ENCODE data around the gene IGFN1. TPM values are rescaled to one million over a fixed set of nuclear protein-coding genes. Genes with fewer than 3 reads are reported as not detected.

The IGFN1 gene
- total RNA-seq, 4 donors from 2014 or later, result not detected

DNA sequence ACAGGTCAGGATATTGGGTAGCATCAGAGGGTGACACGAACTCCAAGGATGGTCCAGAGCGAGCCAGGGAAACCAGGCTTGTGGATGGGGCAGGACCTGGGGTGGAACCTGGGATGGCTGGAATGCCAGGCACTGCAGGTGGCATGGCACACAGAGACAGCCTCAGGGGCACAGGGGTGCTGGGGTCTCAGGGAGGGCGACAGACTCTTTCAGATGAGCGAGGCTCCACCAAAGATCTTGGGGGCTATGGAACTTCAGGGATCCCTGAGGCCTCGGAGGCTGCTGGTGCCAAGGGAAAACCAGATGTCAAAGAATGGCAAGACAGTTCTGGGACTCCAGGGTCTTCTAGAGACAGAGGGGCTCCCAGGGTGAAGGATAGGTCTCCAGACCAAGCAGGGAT lies 21.4 kb downstream of the IGFN1 start:
- TF ChIP-seq, protein P1, sequence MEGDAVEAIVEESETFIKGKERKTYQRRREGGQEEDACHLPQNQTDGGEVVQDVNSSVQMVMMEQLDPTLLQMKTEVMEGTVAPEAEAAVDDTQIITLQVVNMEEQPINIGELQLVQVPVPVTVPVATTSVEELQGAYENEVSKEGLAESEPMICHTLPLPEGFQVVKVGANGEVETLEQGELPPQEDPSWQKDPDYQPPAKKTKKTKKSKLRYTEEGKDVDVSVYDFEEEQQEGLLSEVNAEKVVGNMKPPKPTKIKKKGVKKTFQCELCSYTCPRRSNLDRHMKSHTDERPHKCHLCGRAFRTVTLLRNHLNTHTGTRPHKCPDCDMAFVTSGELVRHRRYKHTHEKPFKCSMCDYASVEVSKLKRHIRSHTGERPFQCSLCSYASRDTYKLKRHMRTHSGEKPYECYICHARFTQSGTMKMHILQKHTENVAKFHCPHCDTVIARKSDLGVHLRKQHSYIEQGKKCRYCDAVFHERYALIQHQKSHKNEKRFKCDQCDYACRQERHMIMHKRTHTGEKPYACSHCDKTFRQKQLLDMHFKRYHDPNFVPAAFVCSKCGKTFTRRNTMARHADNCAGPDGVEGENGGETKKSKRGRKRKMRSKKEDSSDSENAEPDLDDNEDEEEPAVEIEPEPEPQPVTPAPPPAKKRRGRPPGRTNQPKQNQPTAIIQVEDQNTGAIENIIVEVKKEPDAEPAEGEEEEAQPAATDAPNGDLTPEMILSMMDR (IDR thresholded peaks at IDR 0.05), result no peak
- TF ChIP-seq POLR2A (IDR thresholded peaks at IDR 0.05) (no peak), EP300 (IDR thresholded peaks at IDR 0.05) (no peak), POLR2AphosphoS5 (IDR thresholded peaks at IDR 0.05) (no peak)
- H3K36me3 ChIP-seq, result no peaks in the 10 kb centered on the region
- no peak overlapping the region for H3K4me3 ChIP-seq
- ATAC-seq, result no peak
- no peaks in the 10 kb centered on the region for H3K27me3 ChIP-seq
- H3K4me1 ChIP-seq, result no peaks in the 10 kb centered on the region
- 84 to 86% methylated on average over 4 to 5 of the region's 5 CpGs for WGBS, 2 donors (ENCODE audit: low coverage in 1 of 2)
- no peaks in the 10 kb centered on the region for H3K9me3 ChIP-seq
- no peak overlapping the region for H3K27ac ChIP-seq

DNA sequence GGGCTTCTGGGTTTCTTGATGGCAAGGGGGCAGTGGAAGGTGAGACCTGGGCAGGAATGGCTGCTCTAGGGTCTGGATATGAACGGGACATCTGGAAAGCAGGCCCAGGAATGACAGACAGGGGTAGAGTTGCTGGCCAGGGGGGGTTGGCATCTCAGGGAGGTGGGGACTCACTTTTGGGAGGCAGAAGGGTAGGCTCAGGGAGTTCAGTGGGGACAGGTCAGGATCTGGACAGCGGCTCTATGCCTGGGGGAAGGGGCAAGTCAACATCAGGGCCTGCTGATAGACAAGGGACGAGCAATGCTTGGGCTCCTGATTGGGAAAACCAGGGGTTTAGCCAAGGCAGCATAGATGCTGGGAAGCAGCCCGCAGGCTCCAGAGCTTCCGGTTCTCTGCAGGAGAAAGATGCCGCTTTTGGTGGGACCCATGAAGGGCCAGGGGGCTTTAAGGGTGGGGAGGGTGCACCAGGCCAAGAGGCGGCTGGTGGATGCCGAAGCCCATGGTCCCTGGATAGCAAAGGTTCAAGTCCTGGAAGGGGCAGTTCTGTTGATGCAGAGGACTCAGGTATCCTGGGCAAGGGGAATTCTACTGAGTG lies 21.9 kb downstream of the IGFN1 start:
- WGBS, 2 donors (ENCODE audit: low coverage in 1 of 2), result 86% methylated on average over 3 of the region's 8 CpGs; no CpG with 5 or more reads in 1 of the 2 donors
- H3K27me3 ChIP-seq, result no peaks in the 10 kb centered on the region
- no peak overlapping the region for H3K4me3 ChIP-seq
- TF ChIP-seq, protein P1 (IDR thresholded peaks at IDR 0.05), result no peak
- TF ChIP-seq POLR2A (IDR thresholded peaks at IDR 0.05) (no peak), POLR2AphosphoS5 (IDR thresholded peaks at IDR 0.05) (no peak), EP300 (IDR thresholded peaks at IDR 0.05) (no peak)
- ATAC-seq, result no peak
- H3K9me3 ChIP-seq, result no peaks in the 10 kb centered on the region
- no peaks in the 10 kb centered on the region for H3K4me1 ChIP-seq
- no peak overlapping the region for H3K27ac ChIP-seq
- no peaks in the 10 kb centered on the region for H3K36me3 ChIP-seq

DNA sequence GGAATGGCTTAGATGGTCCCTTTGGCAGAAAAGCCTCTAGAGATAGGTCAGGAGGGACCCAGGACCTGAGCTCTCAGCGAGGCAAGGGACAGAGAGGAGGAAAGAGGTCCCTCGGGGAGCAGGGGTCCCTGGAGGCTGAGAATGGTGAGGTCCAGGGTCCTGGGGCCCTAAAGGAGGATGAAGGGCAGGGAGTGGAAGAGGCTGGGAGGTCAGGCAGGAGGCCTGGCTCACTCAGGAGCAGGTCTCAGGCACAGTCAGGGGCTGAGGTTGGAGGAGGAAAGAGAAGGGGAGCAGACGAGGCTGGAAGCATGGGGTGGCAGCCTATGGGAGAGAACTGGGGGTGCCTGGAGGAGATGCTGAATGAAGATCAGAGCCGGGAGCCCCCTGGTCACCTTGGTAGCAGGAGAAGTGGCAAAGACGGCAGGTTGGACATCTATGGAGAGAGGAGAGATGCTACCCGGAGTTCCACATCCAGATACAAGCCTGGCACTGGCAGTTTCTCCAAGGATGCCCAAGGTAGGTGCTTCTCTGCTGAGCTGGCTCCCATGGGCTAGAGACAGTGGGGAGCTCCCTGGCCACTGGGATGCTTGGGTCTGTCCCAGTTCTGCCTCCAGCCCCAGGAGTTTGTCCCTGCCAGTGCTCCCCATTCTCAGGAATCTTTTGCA lies 22.6 kb downstream of the IGFN1 start:
- ATAC-seq, result no peak
- 69 to 92% methylated on average over 4 to 5 of the region's 6 CpGs for WGBS, 2 donors (ENCODE audit: low coverage in 1 of 2)
- Histone ChIP-seq H3K9me3 (no peaks in the 10 kb centered on the region), H3K27ac (no peak overlapping the region), H3K4me1 (no peaks in the 10 kb centered on the region), H3K27me3 (no peaks in the 10 kb centered on the region), H3K4me3 (no peak overlapping the region), H3K36me3 (no peaks in the 10 kb centered on the region)
- TF ChIP-seq EP300 (IDR thresholded peaks at IDR 0.05) (no peak), POLR2A (IDR thresholded peaks at IDR 0.05) (no peak), POLR2AphosphoS5 (IDR thresholded peaks at IDR 0.05) (no peak)
- TF ChIP-seq, protein P1 (IDR thresholded peaks at IDR 0.05), result no peak

DNA sequence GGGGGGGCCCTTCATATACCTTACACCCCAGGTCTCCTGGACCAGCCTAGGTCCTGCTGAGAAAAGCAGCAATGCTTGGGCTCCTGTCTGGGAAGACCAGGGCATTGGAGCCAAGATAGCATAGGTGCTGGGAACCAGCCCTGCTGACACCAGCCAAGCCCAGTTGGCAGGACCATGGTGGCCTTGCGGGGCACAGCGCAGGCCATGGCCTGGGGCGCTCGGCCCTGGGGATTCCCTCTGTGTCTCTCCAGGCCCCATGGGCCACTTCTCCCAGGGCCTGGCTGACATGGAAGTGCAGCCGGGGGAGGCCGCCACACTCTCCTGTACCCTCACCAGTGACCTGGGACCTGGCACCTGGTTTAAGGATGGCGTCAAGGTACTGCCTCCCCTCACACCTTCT lies 23.3 kb downstream of the IGFN1 start:
- no peaks in the 10 kb centered on the region for H3K36me3 ChIP-seq
- ATAC-seq, result no peak
- no peak overlapping the region for H3K4me3 ChIP-seq
- TF ChIP-seq EP300 (IDR thresholded peaks at IDR 0.05) (no peak), POLR2AphosphoS5 (IDR thresholded peaks at IDR 0.05) (no peak), POLR2A (IDR thresholded peaks at IDR 0.05) (no peak)
- TF ChIP-seq, protein P1 (IDR thresholded peaks at IDR 0.05), result no peak
- no peaks in the 10 kb centered on the region for H3K27me3 ChIP-seq
- WGBS, 2 donors (ENCODE audit: low coverage in 1 of 2), result no CpG with 5 or more reads among the region's 7 CpGs
- no peak overlapping the region for H3K27ac ChIP-seq
- no peaks in the 10 kb centered on the region for H3K9me3 ChIP-seq
- H3K4me1 ChIP-seq, result no peaks in the 10 kb centered on the region

DNA sequence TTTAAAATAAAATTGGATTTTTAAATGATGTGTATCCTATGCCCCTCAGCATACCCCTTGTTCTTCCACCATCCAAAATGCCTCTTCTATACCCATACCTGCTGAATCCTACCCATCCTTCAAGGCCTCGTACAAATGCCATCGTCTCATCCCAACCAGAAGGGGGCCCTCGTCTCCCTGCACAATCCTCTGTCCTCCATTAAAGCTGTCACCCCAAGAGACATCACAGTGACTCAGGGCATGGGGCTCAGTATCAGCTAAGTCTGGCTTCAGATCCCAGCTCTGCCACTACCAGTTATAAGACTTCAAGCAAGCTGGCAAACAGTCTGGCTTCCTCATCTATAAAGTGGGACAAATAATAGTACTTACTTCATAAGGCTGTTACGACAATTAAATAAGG lies 23.8 kb downstream of the IGFN1 start:
- no peak for ATAC-seq
- no peaks in the 10 kb centered on the region for H3K4me1 ChIP-seq
- 60 to 68% methylated on average over 3 of the region's 4 CpGs for WGBS, 2 donors (ENCODE audit: low coverage in 1 of 2)
- no peak overlapping the region for H3K27ac ChIP-seq
- no peaks in the 10 kb centered on the region for H3K9me3 ChIP-seq
- no peaks in the 10 kb centered on the region for H3K36me3 ChIP-seq
- H3K27me3 ChIP-seq, result no peaks in the 10 kb centered on the region
- no peak overlapping the region for H3K4me3 ChIP-seq
- no peak for TF ChIP-seq POLR2A (IDR thresholded peaks at IDR 0.05)
- TF ChIP-seq EP300 (IDR thresholded peaks at IDR 0.05), result no peak
- no peak for TF ChIP-seq POLR2AphosphoS5 (IDR thresholded peaks at IDR 0.05)
- TF ChIP-seq, protein P1 (IDR thresholded peaks at IDR 0.05), result no peak
